OCI-LY1 (cell line): Measurements from ENCODE around the gene TTC1.

Source experiments
- EZH2 ChIP-seq: fragments of 200-600 bp; sonication (generic), shearing (Covaris generic); IDR thresholded peaks from 2 replicates; pipeline ENCODE4 v1.8.0; 2017; ENCODE audit warnings: borderline replicate concordance, mixed run types, mild to moderate bottlenecking, antibody characterized with exemption, low read length, moderate library complexity, mixed read lengths
- TF ChIP-seq, protein P1 (sequence below): fragments of 200-600 bp; sonication (generic), shearing (Covaris generic); IDR thresholded peaks from 2 replicates; pipeline ENCODE4 v1.5.1; 2017; ENCODE audit warnings: mild to moderate bottlenecking, antibody characterized with exemption, low read length, moderate library complexity, mixed read lengths

GRCh38 chr5:160071916-160072315 is 63.0 kb downstream of the TTC1 start:
- TF ChIP-seq, protein P1, sequence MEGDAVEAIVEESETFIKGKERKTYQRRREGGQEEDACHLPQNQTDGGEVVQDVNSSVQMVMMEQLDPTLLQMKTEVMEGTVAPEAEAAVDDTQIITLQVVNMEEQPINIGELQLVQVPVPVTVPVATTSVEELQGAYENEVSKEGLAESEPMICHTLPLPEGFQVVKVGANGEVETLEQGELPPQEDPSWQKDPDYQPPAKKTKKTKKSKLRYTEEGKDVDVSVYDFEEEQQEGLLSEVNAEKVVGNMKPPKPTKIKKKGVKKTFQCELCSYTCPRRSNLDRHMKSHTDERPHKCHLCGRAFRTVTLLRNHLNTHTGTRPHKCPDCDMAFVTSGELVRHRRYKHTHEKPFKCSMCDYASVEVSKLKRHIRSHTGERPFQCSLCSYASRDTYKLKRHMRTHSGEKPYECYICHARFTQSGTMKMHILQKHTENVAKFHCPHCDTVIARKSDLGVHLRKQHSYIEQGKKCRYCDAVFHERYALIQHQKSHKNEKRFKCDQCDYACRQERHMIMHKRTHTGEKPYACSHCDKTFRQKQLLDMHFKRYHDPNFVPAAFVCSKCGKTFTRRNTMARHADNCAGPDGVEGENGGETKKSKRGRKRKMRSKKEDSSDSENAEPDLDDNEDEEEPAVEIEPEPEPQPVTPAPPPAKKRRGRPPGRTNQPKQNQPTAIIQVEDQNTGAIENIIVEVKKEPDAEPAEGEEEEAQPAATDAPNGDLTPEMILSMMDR, result no peak
- TF ChIP-seq EZH2, result no peak
